NCI-H1694 treated with DMSO at 0.1 percent for 48 hours (cell line): ENCODE measurements around the gene CFAP251.
"Not testable (repeated sequence)": the region's sequence is repeated elsewhere in the genome, so short reads cannot be mapped to it uniquely, and the experiment has no call there.

Experiments
- DNase-seq: peaks from one replicate; lab custom pipeline; 2025; lab: John Stamatoyannopoulos, UW

Gene CFAP251

DNA sequence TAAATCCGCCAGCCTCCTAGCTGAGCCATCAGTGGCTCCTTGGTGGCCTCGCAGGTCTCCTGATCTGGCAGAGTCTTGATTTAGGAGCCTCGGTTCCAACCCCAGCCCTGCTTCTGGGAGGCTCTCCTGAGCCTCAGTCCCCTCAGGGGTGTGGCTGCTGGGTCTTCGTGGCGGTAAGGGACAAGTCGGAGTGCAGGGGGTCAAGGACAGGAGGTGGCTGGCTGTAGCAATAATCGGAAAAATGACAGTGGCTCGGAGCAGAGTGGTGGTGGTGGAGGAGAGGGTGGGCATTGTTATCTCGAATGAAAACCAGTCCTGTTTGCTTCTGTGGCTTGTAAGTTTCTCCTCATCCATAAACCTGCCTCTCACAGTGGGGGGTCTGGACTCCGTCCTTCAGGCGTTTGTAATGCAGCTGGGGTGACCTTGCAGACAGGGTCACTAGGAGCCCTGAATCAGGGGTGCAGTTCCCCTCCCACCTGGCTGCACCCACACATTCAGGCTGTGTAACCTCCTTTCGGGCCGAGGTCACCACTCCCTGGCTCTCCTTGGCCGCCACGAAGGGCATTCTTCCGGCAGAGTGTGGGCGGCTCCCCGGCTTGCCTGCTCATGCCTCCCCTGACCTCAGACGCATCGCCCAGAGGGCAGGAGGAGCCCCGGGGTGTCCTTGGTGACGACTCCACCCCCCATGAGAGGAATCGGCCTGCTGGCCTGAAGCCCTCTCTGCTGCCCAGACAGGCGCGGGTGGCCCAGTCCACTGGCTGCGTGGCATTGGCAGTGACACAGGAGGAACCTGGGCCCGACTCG is 111.4 kb downstream of the CFAP251 start:
- DNase-seq, result no peak

DNA sequence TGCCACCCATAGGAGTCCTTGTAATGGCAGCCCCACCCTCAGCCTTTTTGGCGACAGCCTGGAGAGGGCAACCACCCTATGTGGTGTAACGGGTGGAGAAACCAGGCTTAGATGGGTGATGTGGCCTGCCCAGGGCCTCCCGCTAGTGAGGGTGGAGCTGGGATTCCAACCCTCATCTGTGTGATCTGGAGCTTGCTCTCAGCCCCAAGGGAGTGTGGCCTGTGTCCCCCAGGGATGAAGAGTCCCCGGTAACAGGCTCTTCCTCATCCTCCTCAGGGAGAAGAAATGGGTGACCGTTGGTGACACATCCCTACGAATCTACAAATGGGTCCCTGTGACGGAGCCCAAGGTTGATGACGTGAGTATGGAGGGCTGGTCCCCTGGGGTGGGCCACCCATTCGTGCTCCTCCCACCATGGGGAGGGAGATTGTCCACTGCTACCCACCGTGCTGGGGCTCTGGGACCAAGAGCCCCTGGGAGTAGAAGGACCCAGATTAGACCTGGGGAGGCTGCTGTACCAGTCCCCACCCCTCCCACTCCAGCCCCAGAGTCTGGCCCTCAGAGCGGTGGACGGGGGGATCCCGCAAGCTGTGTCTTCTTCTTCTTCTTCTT is 112.1 kb downstream of the CFAP251 start:
- DNase-seq, result no peak

DNA sequence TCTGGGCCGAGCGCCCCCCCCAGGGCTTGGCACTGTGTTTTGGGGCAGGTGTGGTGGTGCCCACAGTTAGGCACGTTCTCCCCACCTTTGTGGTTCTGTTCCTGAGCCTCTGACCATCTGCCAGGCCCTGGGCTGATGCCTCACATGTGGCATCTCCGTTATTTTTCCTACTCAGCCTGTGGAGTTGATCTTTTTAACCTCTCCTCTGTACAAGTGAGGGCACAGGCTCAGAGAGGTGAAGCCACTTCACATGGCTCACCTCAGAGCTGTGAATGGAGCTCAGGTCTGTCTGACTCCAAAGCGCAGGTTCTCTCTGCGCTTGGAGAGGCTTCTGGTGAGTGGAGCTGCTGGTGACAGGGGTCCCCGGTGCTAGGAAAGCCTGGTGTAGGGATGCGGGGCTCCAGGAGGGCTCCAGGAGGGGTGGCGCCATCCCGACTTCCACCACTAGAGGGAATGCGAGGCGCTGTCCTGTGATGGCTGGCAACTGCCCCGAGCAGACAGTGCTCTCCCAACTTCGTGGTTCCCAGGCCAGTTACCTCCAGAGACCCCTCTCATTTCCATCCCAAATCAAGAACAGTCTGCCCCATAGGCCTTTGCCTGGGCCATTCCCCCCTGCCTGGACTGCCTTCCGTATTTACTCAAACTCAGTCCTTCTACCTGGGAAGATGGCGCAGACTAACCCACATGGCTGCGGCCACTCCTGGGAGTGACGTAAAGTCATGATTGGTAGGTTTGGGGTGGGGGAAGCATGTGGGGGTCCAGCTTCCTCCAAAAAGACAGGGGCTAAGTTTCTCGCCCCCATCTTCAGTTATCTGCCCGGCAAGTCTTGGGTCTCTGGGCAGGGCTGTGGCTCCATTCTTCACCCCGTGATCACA is 113.2 kb downstream of the CFAP251 start:
- peak; percentile 8 for DNase-seq

DNA sequence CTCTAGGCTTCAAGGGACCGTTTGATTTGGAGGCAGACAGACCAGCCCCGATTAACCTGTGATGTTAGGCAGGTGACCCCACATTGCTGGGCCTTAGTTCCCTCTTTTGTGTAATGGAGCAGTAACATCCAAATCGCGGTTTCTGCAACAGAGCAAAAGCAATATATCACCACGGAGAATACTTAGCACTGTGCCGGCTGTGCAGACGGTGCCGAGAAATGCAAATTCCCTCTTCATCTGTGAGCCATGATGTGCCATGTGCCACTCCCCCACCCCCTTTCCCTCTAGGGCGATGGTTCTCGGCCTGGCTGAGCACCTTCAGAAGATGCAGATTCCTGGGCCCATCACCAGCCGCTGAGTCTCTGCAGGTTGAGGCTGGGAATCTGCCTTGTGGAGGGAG is 114.2 kb downstream of the CFAP251 start:
- no peak for DNase-seq

DNA sequence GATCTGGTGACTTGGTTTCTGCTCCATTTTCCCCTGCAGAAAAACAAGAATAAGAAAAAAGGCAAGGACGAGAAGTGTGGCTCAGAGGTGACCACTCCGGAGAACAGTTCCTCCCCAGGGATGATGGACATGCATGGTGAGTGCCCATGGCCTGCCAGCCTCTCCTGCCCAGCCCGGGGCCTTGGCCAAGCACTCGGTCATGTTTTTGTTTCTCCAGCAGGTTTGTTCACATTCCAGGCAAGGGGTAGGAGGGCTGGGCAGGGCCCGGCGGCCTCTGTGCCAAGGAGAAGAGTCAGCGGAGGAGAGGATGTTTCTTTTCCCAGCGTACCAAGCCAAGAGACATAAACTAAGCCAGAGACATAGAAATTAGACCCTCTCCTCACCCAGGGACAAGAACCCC is 116.9 kb downstream of the CFAP251 start:
- no peak for DNase-seq

DNA sequence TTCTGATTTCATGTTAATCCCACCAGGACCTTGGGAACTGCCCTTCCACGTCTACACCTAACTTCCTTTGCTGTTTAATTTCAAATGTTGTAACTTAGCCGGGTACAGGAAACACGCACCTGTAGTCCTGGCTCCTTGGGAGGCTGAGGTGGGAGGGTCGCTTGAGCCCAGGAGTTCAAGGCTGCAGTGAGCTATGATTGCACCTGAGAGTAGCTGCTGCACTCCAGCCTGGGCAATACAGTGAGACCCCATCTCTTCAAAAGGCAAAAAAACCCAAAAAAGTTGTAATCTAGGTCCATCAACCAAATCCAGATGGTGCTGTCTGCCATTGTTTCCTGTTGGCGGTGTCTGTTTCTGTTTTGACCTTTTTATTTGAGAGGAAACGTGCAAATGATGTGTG is 117.8 kb downstream of the CFAP251 start:
- no peak for DNase-seq

- no peak for DNase-seq
Measured at GRCh38 chr12:122040579-122041386, 122.4 kb downstream of the CFAP251 start.

GRCh38 chr12:122041458-122041857 is 123.1 kb downstream of the CFAP251 start:
- not testable (repeated sequence) for DNase-seq

GRCh38 chr12:122042910-122043309 is 124.5 kb downstream of the CFAP251 start:
- DNase-seq, result no peak

DNA sequence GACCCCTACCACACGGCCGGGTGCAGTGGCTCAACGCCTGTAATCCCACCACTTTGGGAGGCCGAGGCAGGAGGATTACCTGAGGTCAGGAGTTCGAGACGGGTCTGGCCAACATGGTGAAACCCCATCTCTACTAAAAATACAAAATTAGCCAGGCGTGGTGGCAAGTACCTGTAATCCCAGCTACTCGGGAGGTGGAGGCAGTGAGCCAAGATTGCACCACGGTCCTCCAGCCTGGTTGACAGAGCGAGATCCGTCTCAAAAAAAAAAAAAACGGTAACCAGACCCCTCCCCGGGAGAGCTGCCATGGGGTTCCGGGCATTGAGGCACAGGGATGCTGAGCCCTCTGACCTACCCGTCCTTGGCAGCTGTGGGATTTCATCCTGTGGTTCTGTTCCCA is 125.1 kb downstream of the CFAP251 start:
- DNase-seq, result no peak

- DNase-seq, result no peak
Measured at GRCh38 chr12:122045262-122045661, 126.9 kb downstream of the CFAP251 start.

DNA sequence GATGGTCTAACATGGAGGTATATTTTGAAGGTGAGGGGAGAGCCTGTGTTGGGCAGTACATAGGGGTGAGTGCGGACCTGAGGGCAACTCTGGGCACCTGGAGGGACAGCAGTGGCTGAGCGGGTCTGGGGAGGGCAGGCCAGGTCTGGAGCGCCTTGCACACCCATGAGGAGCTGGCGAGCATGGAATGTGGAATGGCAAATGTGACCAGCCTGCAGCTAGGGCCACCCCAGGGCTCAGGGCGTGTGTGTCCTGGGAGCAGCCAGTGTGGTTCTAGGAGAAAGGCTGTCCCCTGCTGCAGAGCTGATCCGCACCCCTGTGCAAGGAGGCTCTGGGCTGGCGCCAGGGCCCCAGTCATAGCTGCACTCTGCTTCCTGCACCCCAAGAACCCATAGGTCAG is 127.8 kb downstream of the CFAP251 start:
- no peak for DNase-seq

DNA sequence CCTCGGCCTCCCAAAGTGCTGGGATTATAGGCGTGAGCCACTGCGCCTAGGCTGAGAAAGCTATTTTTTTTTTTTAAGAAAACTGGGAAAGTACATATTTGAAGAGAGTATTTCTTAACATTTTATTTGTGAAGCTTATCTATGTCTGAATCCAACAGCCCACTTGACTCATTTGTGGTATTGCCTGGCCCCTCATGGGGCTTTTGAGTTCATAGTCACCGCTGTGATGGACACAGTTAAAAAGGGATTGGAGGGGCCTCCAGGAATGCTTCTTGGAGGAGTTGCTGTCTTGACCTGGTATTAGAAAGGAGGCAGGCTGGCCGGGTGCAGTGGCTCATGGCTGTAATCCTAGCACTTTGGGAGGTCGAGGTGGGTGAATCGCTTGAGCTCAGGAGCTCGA is 129.8 kb downstream of the CFAP251 start:
- no peak for DNase-seq

DNA sequence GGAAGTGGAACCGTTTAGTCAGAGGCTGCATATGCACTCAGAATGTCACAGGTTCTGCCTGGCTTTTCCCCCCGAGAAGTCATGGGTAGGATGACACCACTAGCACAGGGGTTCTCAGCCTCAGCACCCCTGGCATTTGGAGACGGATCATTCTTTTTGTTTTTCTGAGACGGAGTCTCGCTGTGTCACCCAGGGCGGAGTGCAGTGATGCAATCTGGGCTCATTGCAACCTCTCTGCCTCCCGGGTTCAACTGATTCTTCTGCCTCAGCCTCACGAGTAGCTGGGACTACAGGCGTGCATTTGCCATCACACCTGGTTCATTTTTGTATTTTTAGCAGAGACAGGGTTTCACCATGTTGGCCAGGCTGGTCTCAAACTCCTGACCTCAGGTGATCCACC is 131.4 kb downstream of the CFAP251 start:
- DNase-seq, result no peak

GRCh38 chr12:122050706-122051105 is 132.3 kb downstream of the CFAP251 start:
- no peak for DNase-seq

GRCh38 chr12:122051231-122051876 is 133.0 kb downstream of the CFAP251 start:
- no peak for DNase-seq

DNA sequence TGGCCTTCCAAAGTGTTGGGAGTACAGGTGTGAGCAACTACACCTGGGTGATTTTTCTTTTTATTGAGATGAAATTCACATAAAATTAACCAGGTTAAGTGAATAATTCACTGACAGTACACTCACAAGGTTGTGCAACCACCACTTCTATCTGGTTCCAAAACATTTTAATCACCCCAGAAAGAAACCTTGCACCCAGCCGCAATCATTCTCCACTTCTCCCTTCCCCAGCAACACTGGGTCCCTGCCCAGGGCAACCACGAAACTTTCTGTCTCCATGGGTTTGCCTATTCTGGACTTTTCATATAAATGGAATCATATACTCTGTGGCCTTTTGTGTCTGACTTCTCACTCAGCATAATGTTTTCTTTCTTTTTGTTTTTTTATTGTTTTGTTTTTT is 133.9 kb downstream of the CFAP251 start:
- no peak for DNase-seq
